ENCODE results near the gene ITIH1.

GRCh38 chr3:52743721-52744120 lies 33.7 kb upstream of the ITIH1 start:
- no peak for TF ChIP-seq EZH2 (IDR thresholded peaks at IDR 0.05; ENCODE audit: borderline replicate concordance, insufficient read depth, low read length, poor library complexity, severe bottlenecking)
- no peak for TF ChIP-seq SMC3 (conservative IDR thresholded peaks at IDR 0.05; ENCODE audit: poor library complexity)
- TF ChIP-seq CTCF (IDR thresholded peaks at IDR 0.05; ENCODE audit: poor library complexity, severe bottlenecking): no peak
- no peak for TF ChIP-seq RAD21 (conservative IDR thresholded peaks at IDR 0.05)
- no peak for TF ChIP-seq MXI1 (conservative IDR thresholded peaks at IDR 0.05; ENCODE audit: poor library complexity, severe bottlenecking)
- TF ChIP-seq POLR2AphosphoS5 (IDR thresholded peaks at IDR 0.05): no peak
